ENCODE data around the gene MICU1.
"Not testable (repeated sequence)": the region's sequence is repeated elsewhere in the genome, so short reads cannot be mapped to it uniquely, and the experiment has no call there.

MICU1 gene

GRCh38 chr10:72561745-72562166, 64.1 kb downstream of the MICU1 start:
- no peak for DNase-seq (ENCODE audit: low spot score)

- DNase-seq (ENCODE audit: low spot score): no peak
These were observed 68.5 kb downstream of the MICU1 start for GRCh38 chr10:72557362-72557761.

GRCh38 chr10:72552857-72553256, 73.0 kb downstream of the MICU1 start:
- no peak for DNase-seq (ENCODE audit: low spot score)

- DNase-seq (ENCODE audit: low spot score): no peak
These were observed 75.6 kb downstream of the MICU1 start for GRCh38 chr10:72550239-72550638.

GRCh38 chr10:72545546-72545945, 80.3 kb downstream of the MICU1 start:
- no peak for DNase-seq (ENCODE audit: low spot score)

- DNase-seq (ENCODE audit: low spot score): not testable (repeated sequence)
These were observed 82.0 kb downstream of the MICU1 start for GRCh38 chr10:72543855-72544254.

GRCh38 chr10:72542396-72542815, 83.5 kb downstream of the MICU1 start:
- no peak for DNase-seq (ENCODE audit: low spot score)

- no peak for DNase-seq (ENCODE audit: low spot score)
These were observed 84.5 kb downstream of the MICU1 start for GRCh38 chr10:72541337-72541736.

- DNase-seq (ENCODE audit: low spot score): no peak
These were observed 85.6 kb downstream of the MICU1 start for GRCh38 chr10:72540193-72540807.

- DNase-seq (ENCODE audit: low spot score): no peak
These were observed 86.7 kb downstream of the MICU1 start for GRCh38 chr10:72539137-72539536.

GRCh38 chr10:72525689-72526088, 100.2 kb downstream of the MICU1 start:
- no peak for DNase-seq (ENCODE audit: low spot score)

GRCh38 chr10:72525277-72525676, 100.6 kb downstream of the MICU1 start:
- DNase-seq (ENCODE audit: low spot score): no peak

- no peak for DNase-seq (ENCODE audit: low spot score)
These were observed 101.4 kb downstream of the MICU1 start for GRCh38 chr10:72524489-72524888.

- DNase-seq (ENCODE audit: low spot score): no peak
These were observed 101.9 kb downstream of the MICU1 start for GRCh38 chr10:72523932-72524396.

GRCh38 chr10:72523062-72523461, 102.8 kb downstream of the MICU1 start:
- DNase-seq (ENCODE audit: low spot score): no peak

GRCh38 chr10:72517244-72517643, 108.6 kb downstream of the MICU1 start:
- no peak for DNase-seq (ENCODE audit: low spot score)

GRCh38 chr10:72515455-72515854, 110.4 kb downstream of the MICU1 start:
- no peak for DNase-seq (ENCODE audit: low spot score)

- no peak for DNase-seq (ENCODE audit: low spot score)
These were observed 112.0 kb downstream of the MICU1 start for GRCh38 chr10:72513910-72514309.

GRCh38 chr10:72511459-72511858, 114.4 kb downstream of the MICU1 start:
- no peak for DNase-seq (ENCODE audit: low spot score)

- no peak for DNase-seq (ENCODE audit: low spot score)
These were observed 115.9 kb downstream of the MICU1 start for GRCh38 chr10:72509941-72510340.

GRCh38 chr10:72509206-72509799, 116.6 kb downstream of the MICU1 start:
- no peak for DNase-seq (ENCODE audit: low spot score)

GRCh38 chr10:72508033-72508432, 117.8 kb downstream of the MICU1 start:
- DNase-seq (ENCODE audit: low spot score): no peak

GRCh38 chr10:72506474-72506873, 119.4 kb downstream of the MICU1 start:
- DNase-seq (ENCODE audit: low spot score): no peak

- DNase-seq (ENCODE audit: low spot score): no peak
These were observed 120.4 kb downstream of the MICU1 start for GRCh38 chr10:72505435-72505834.

Measured in NAMALWA (cell line).